Nephron (organoid): ENCODE results near the gene LARP4.
A peak's percentile ranks its signal among the peaks of the same experiment; 100 is the strongest.

Experiments used
- H3K27ac Mint-ChIP-seq, 3 experiments: 2 replicates each; pipeline ENCODE4 v1.8.0; 2020; ENCODE audit warnings: mixed read lengths in 3 of 3, mild to moderate bottlenecking in 2 of 3, moderate library complexity in 1 of 3
- H3K27me3 Mint-ChIP-seq: 2 replicates; pipeline ENCODE4 v1.8.0; 2021; ENCODE audit warnings: low read depth, mild to moderate bottlenecking, moderate library complexity, mixed read lengths
- H3K36me3 Mint-ChIP-seq: 2 replicates; pipeline ENCODE4 v1.8.0; 2020; ENCODE audit warnings: low read depth, mixed read lengths
- H3K4me1 Mint-ChIP-seq: 2 replicates; pipeline ENCODE4 v1.8.0; 2020; ENCODE audit warnings: mixed read lengths
- H3K4me3 Mint-ChIP-seq, 3 experiments: 2 replicates each; pipeline ENCODE4 v1.8.0; 2020; ENCODE audit warnings: mild to moderate bottlenecking in 3 of 3, mixed read lengths in 3 of 3, moderate library complexity in 2 of 3
- H3K9me3 Mint-ChIP-seq: 2 replicates; pipeline ENCODE4 v1.8.0; 2020; ENCODE audit warnings: mixed read lengths
- TF ChIP-seq, protein P1 (sequence below), 3 experiments: fragments of 200-600 bp; sonication (generic); IDR thresholded peaks; one replicate each; pipeline ENCODE4 v1.5.0; 2021; ENCODE audit warnings: antibody characterized with exemption in 3 of 3; ENCODE audit not compliant: unreplicated experiment in 3 of 3

Gene LARP4

DNA sequence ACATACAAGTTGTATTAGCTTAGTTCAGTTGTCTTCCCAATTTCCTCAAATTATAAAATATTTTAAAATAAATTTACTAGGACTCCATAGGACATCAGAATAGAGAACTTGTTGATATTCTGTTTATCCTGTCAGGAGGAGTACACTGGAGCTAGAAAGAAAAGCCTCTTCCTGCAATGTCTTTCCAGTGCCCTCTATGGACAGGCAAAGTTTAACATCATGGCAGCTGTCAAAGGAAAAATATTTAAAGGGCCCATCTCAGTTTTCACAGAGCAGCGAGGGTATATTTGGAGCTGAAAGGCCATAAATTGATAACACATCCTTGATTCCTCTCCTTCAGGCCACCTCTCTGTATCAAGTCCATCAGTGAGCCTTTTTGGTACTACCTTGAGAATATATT lies 123.1 kb downstream of the LARP4 start:
- Mint-ChIP-seq H3K9me3 (peaks cover 4% of the 10 kb centered on the region), H3K36me3 (peaks cover 34% of the 10 kb centered on the region), H3K27ac (no peak overlapping the region), H3K4me1 (peaks cover 23% of the 10 kb centered on the region), H3K4me3 (no peak overlapping the region), H3K27me3 (no peaks in the 10 kb centered on the region)
- TF ChIP-seq, protein P1, sequence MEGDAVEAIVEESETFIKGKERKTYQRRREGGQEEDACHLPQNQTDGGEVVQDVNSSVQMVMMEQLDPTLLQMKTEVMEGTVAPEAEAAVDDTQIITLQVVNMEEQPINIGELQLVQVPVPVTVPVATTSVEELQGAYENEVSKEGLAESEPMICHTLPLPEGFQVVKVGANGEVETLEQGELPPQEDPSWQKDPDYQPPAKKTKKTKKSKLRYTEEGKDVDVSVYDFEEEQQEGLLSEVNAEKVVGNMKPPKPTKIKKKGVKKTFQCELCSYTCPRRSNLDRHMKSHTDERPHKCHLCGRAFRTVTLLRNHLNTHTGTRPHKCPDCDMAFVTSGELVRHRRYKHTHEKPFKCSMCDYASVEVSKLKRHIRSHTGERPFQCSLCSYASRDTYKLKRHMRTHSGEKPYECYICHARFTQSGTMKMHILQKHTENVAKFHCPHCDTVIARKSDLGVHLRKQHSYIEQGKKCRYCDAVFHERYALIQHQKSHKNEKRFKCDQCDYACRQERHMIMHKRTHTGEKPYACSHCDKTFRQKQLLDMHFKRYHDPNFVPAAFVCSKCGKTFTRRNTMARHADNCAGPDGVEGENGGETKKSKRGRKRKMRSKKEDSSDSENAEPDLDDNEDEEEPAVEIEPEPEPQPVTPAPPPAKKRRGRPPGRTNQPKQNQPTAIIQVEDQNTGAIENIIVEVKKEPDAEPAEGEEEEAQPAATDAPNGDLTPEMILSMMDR (IDR thresholded peaks at IDR 0.05; ENCODE audit: unreplicated experiment in 3 of 3) = no peak

DNA sequence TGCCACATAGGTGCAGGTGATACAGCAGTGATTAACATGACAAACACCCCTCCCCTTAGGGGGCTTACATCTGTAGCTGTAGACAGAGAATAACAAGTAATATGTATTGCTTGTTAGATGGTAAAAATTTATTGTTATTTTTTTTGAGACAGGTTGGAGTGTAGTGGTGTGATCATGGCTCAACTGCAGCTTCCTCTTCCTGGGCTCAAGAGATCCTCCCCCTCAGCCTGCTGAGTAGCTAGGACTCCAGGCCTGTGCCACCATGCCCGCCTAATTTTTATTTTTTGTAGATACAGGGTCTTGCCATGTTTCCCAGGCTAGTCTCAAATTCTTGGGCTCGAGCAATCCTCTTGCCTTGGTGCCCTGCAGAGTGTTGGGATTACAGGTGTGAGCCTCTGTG lies 123.9 kb downstream of the LARP4 start:
- peaks cover 4% of the 10 kb centered on the region for H3K9me3 Mint-ChIP-seq
- TF ChIP-seq, protein P1 (IDR thresholded peaks at IDR 0.05; ENCODE audit: unreplicated experiment in 3 of 3) = no peak

DNA sequence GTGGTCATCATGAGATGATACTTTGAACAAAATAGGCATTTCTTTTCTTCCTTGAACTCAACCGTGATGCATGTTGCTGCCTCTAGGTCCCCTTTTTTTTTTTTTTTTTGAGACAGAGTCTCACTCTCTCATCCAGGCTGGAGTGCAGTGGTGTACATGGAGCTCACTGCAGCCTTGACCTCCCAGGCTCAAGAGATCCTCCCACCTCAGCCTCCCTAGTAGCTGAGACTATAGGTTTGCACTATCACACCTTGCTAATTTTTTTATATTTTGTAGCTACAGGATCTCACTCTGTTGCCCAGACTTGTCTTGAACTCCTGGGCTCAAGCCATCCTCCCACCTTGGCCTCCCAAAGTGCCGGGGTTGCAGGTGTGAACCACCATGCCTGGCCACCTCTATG lies 124.7 kb downstream of the LARP4 start:
- Mint-ChIP-seq H3K36me3 (peaks cover 34% of the 10 kb centered on the region), H3K4me3 (no peak overlapping the region), H3K27ac (peak overlapping the region in 2 of 3 experiments; percentile 18 to 49), H3K9me3 (peaks cover 4% of the 10 kb centered on the region), H3K4me1 (peaks cover 28% of the 10 kb centered on the region), H3K27me3 (no peaks in the 10 kb centered on the region)
- TF ChIP-seq, protein P1 (IDR thresholded peaks at IDR 0.05; ENCODE audit: unreplicated experiment in 3 of 3) = no peak

More for the DNA sequence above, 123.9 kb downstream of the LARP4 start:
- Mint-ChIP-seq H3K4me3 (no peak overlapping the region), H3K4me1 (peaks cover 29% of the 10 kb centered on the region), H3K27me3 (no peaks in the 10 kb centered on the region), H3K36me3 (peaks cover 34% of the 10 kb centered on the region), H3K27ac (no peak overlapping the region)

DNA sequence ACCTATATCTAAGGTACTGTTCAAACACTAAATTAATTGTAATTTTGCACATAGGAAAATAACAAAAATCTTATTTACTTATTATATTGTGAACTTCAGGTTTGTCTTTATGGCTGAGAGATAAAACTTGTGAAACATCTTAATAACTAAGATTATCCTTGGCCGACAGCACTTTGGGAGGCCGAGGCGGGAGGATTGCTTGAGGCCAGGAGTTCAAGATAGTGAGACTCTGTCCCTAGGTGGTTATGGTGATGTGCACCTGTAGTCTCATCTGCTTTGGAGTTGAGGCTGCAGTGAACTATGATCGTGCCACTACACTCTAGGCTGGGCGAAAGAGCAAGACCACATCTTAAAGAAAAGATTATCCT lies 126.7 kb downstream of the LARP4 start:
- TF ChIP-seq, protein P1 (IDR thresholded peaks at IDR 0.05; ENCODE audit: unreplicated experiment in 3 of 3) = no peak

DNA sequence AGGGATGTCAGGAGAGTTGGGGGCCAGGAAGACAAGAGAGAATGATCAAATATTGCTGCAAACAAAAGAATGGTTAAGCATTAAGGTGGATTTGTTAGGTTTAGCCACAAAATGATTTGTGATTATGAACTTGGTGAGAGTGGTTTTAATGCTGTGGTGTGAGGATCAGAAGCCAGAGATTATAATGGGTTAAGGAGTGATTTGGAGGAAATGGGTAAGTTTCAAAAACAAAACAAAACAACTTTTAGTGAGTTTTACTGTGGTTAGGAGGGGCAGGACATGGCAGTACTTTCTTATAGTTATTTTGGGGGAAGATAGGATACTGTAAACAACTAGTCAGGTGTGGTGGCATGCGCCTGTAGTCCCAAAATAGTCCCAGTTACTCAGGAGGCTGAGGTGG lies 128.1 kb downstream of the LARP4 start:
- Mint-ChIP-seq H3K9me3 (peaks cover 4% of the 10 kb centered on the region), H3K27me3 (no peaks in the 10 kb centered on the region), H3K4me1 (peaks cover 22% of the 10 kb centered on the region), H3K4me3 (no peak overlapping the region), H3K36me3 (peaks cover 20% of the 10 kb centered on the region), H3K27ac (peak overlapping the region in 2 of 3 experiments; percentile 2 to 7)
- TF ChIP-seq, protein P1 (IDR thresholded peaks at IDR 0.05; ENCODE audit: unreplicated experiment in 3 of 3) = no peak

More for the DNA sequence above, 126.7 kb downstream of the LARP4 start:
- no peaks in the 10 kb centered on the region for H3K27me3 Mint-ChIP-seq
- no peak overlapping the region for H3K4me3 Mint-ChIP-seq
- H3K9me3 Mint-ChIP-seq = peaks cover 4% of the 10 kb centered on the region
- no peak overlapping the region for H3K27ac Mint-ChIP-seq
- H3K4me1 Mint-ChIP-seq = peaks cover 22% of the 10 kb centered on the region
- H3K36me3 Mint-ChIP-seq = peaks cover 32% of the 10 kb centered on the region

DNA sequence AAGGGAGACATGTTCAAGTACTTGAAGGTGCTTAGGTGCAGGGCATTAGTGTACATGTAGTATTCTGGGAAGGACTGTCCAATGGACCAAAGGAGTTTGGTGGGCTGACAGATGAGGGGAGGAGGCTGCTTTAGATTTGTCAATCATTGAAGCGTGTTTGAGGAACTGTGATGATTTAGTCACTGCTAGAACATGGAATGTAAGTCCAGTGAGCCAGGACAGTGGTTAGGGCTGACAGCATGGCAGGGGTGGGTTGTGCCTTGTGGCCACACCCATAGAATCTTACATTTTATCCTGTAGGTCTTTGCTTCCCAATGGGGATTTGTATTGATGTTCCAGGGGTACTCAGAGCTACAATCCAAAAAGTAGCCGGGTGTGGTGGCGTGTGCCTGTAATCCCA lies 128.7 kb downstream of the LARP4 start:
- Mint-ChIP-seq H3K36me3 (peaks cover 15% of the 10 kb centered on the region), H3K9me3 (no peaks in the 10 kb centered on the region), H3K27ac (peak overlapping the region in 2 of 3 experiments; percentile 2 to 11), H3K4me3 (no peak overlapping the region), H3K4me1 (peaks cover 22% of the 10 kb centered on the region), H3K27me3 (no peaks in the 10 kb centered on the region)
- TF ChIP-seq, protein P1 (IDR thresholded peaks at IDR 0.05; ENCODE audit: unreplicated experiment in 3 of 3) = no peak
